ENCODE measurements around the gene FEN1.

- TF ChIP-seq CTCF (IDR thresholded peaks at IDR 0.05) (no peak), POLR2A (IDR thresholded peaks at IDR 0.05) (no peak)
Measured at GRCh38 chr11:61744609-61745156, 48.0 kb upstream of the FEN1 start.
